HCT116 (cell line): ENCODE data around the gene TMEM258. TPM values are rescaled to one million over a fixed set of nuclear protein-coding genes. Genes with fewer than 3 reads are reported as not detected.

Source experiments
- ATAC-seq: fragments of 200-7000 bp; cut with Tn5 transposase; 2 replicates; pipeline ENCODE4 v1.9.1; 2020; ENCODE audit warnings: mild to moderate bottlenecking, moderate library complexity
- BruUV-seq: library from RNA; stranded (reverse); fragments of 400-500 nt; replicated peaks from 2 replicates; lab custom pipeline; 2021; lab: Mats Ljungman, UMichigan
- CTCF ChIA-PET: fragments of 300-600 bp; sonication (Branson Sonifier 250); formaldehyde crosslinking; loops from one replicate; lab custom pipeline; 2021; ENCODE audit warnings: antibody characterized with exemption; lab: Charles Lee
- POLR2A ChIA-PET: fragments of 300-600, 350-600 bp; sonication (Branson Sonifier 250); formaldehyde crosslinking; loops from one replicate; lab custom pipeline; 2021; ENCODE audit warnings: antibody characterized with exemption; lab: Charles Lee
- RAD21 ChIA-PET, 2 experiments: fragments of 300-600 bp; sonication (Branson Sonifier 250); formaldehyde crosslinking; loops; one replicate each; lab custom pipeline; 2023; ENCODE audit warnings: low total read pairs in 2 of 2; ENCODE audit not compliant: uncharacterized antibody in 2 of 2, unreplicated experiment in 2 of 2, low non-redundant PET in 1 of 2; lab: Charles Lee
- DNase-seq: peaks from one replicate; pipeline ENCODE4 v3.0.0-alpha.2; 2010; ENCODE audit warnings: low read depth, low spot score
- H2AFZ ChIP-seq: fragments of 200-600 bp; shearing (Covaris generic), sonication (generic); 2 replicates; pipeline ENCODE4 v1.6.1; 2017; ENCODE audit warnings: low read depth, mixed run types, mixed read lengths, antibody characterized with exemption, low read length; ENCODE audit not compliant: poor library complexity, severe bottlenecking
- H3K27ac ChIP-seq: 2 replicates; pipeline ENCODE4 v1.5.1; 2012; ENCODE audit warnings: low read depth, low read length
- H3K27me3 ChIP-seq: fragments of 200-600 bp; sonication (generic); 2 replicates; pipeline ENCODE4 v1.6.1; 2016; ENCODE audit warnings: mixed run types, low read length, mixed read lengths; ENCODE audit not compliant: insufficient read depth
- H3K36me3 ChIP-seq, 2 experiments: fragments of 200-500 bp in 1 of 2; fragments of 200-600 bp in 1 of 2; sonication (Bioruptor generic) in 1 of 2; sonication (generic) in 1 of 2; 2 replicates each; pipeline versions ENCODE4 v1.5.1 to v1.6.1; 2014 to 2016; ENCODE audit warnings: low read length in 2 of 2, inconsistent platforms in 1 of 2, mixed read lengths in 1 of 2, mixed run types in 1 of 2; ENCODE audit not compliant: insufficient read depth in 2 of 2, control insufficient read depth in 1 of 2
- H3K4me1 ChIP-seq, 2 experiments: fragments of 200-600 bp in 1 of 2; sonication (generic) in 1 of 2; 2 replicates each; pipeline versions ENCODE4 v1.5.1 to v1.6.1; 2012 to 2017; ENCODE audit warnings: low read length in 2 of 2, inconsistent platforms in 1 of 2, mild to moderate bottlenecking in 1 of 2, mixed read lengths in 1 of 2, mixed run types in 1 of 2, moderate library complexity in 1 of 2; ENCODE audit not compliant: insufficient read depth in 2 of 2, control insufficient read depth in 1 of 2
- H3K4me2 ChIP-seq: fragments of 200-600 bp; sonication (generic); 2 replicates; pipeline ENCODE4 v1.6.1; 2017; ENCODE audit warnings: mixed run types, low read length, mixed read lengths
- H3K4me3 ChIP-seq, 2 experiments: fragments of 200-600 bp in 1 of 2; sonication (generic) in 1 of 2; replicated peaks in 1 of 2; 2 replicates each; pipeline ENCODE4 v1.5.1; 2011 to 2016; ENCODE audit warnings: low read length in 2 of 2, control low read depth in 1 of 2, low read depth in 1 of 2, mild to moderate bottlenecking in 1 of 2, mixed read lengths in 1 of 2, mixed run types in 1 of 2
- H3K79me2 ChIP-seq: fragments of 200-600 bp; sonication (generic); 2 replicates; pipeline ENCODE4 v1.6.1; 2017; ENCODE audit warnings: mild to moderate bottlenecking, mixed run types, low read length, moderate library complexity, mixed read lengths; ENCODE audit not compliant: insufficient read depth
- H3K9ac ChIP-seq: fragments of 200-600 bp; sonication (generic); 2 replicates; pipeline ENCODE4 v1.6.1; 2016; ENCODE audit warnings: low read length, mixed read lengths
- H3K9me2 ChIP-seq: fragments of 200-600 bp; sonication (generic), shearing (Covaris generic); 2 replicates; pipeline ENCODE4 v1.6.1; 2017; ENCODE audit warnings: mixed run types, mild to moderate bottlenecking, moderate library complexity; ENCODE audit not compliant: insufficient read depth
- H3K9me3 ChIP-seq, 2 experiments: fragments of 200-500 bp in 1 of 2; fragments of 200-600 bp in 1 of 2; sonication (Bioruptor generic) in 1 of 2; sonication (generic) in 1 of 2; 2 replicates each; pipeline ENCODE4 v1.6.1; 2014 to 2017; ENCODE audit warnings: low read length in 2 of 2, mixed read lengths in 2 of 2, inconsistent platforms in 1 of 2, low read depth in 1 of 2, mild to moderate bottlenecking in 1 of 2, mixed run types in 1 of 2, moderate library complexity in 1 of 2; ENCODE audit not compliant: control insufficient read depth in 1 of 2, insufficient read depth in 1 of 2
- H4K20me1 ChIP-seq: fragments of 200-600 bp; sonication (generic), shearing (Covaris generic); 2 replicates; pipeline ENCODE4 v1.6.1; 2017; ENCODE audit warnings: mixed run types, mild to moderate bottlenecking, moderate library complexity; ENCODE audit not compliant: insufficient read depth
- CBX3 ChIP-seq: IDR thresholded peaks from 2 replicates; pipeline ENCODE4 v1.6.1; 2012; ENCODE audit warnings: low read depth
- ELF1 ChIP-seq: IDR thresholded peaks from 2 replicates; pipeline ENCODE4 v1.6.1; 2012; ENCODE audit warnings: low read depth, borderline replicate concordance
- EZH2phosphoT487 ChIP-seq: fragments of 200-600 bp; IDR thresholded peaks from 2 replicates; pipeline ENCODE4 v1.6.1; 2018; ENCODE audit warnings: antibody characterized with exemption, borderline replicate concordance
- POLR2A ChIP-seq: IDR thresholded peaks from 2 replicates; pipeline ENCODE4 v1.7.0; 2011; ENCODE audit warnings: borderline replicate concordance; ENCODE audit not compliant: insufficient read depth, insufficient read length; ENCODE audit errors: extremely low read depth
- POLR2AphosphoS5 ChIP-seq: IDR thresholded peaks from 2 replicates; pipeline ENCODE4 v1.6.1; 2011; ENCODE audit warnings: mild to moderate bottlenecking, low read depth, low read length, moderate library complexity
- SIN3A ChIP-seq: IDR thresholded peaks from 2 replicates; pipeline ENCODE4 v1.6.1; 2012; ENCODE audit warnings: low read depth
- SRF ChIP-seq: IDR thresholded peaks from 2 replicates; pipeline ENCODE4 v1.6.1; 2012; ENCODE audit warnings: low read depth
- YY1 ChIP-seq: IDR thresholded peaks from 2 replicates; pipeline ENCODE4 v1.6.1; 2011; ENCODE audit warnings: low read length, low read depth, moderate library complexity, mild to moderate bottlenecking; ENCODE audit not compliant: insufficient replicate concordance; ENCODE audit errors: extremely low read depth
- ZFX ChIP-seq: fragments of 450-650 bp; IDR thresholded peaks from 2 replicates; pipeline ENCODE4 v1.6.1; 2017
- intact Hi-C: fragments of 100-400 bp; cut with micrococcal nuclease; formaldehyde crosslinking; loops from 2 replicates; pipeline ENCODE4 v1.10.0; 2022
- total RNA-seq: library from RNA; stranded (reverse); gene quantifications from one replicate; pipeline ENCODE4 v1.2.1, GENCODE V29; 2021; ENCODE audit not compliant: unreplicated experiment
- TF ChIP-seq, protein P1 (sequence below), 3 experiments: fragments of 200-600 bp in 1 of 3; sonication (generic) in 1 of 3; IDR thresholded peaks in 2 of 3; conservative IDR thresholded peaks in 1 of 3; 2 replicates each; pipeline ENCODE4 v1.5.1; 2012 to 2017; ENCODE audit warnings: low read depth in 2 of 3, low read length in 2 of 3, antibody characterized with exemption in 1 of 3, borderline replicate concordance in 1 of 3, control low read depth in 1 of 3, mild to moderate bottlenecking in 1 of 3, mixed read lengths in 1 of 3, mixed run types in 1 of 3, moderate library complexity in 1 of 3; ENCODE audit not compliant: insufficient read depth in 1 of 3
- TF ChIP-seq, protein P2 (sequence below): IDR thresholded peaks from 2 replicates; pipeline ENCODE4 v1.6.1; 2012
- TF ChIP-seq, protein P3 (sequence below): IDR thresholded peaks from 2 replicates; pipeline ENCODE4 v1.6.1; 2012; ENCODE audit warnings: low read depth
- TF ChIP-seq, protein P4 (sequence below): IDR thresholded peaks from 2 replicates; pipeline ENCODE4 v1.6.1; 2011; ENCODE audit warnings: mild to moderate bottlenecking, low read length, moderate library complexity; ENCODE audit not compliant: insufficient replicate concordance; ENCODE audit errors: extremely low read depth

The TMEM258 gene
- total RNA-seq, 1 experiment from 2014 or later, result 160 TPM

DNA sequence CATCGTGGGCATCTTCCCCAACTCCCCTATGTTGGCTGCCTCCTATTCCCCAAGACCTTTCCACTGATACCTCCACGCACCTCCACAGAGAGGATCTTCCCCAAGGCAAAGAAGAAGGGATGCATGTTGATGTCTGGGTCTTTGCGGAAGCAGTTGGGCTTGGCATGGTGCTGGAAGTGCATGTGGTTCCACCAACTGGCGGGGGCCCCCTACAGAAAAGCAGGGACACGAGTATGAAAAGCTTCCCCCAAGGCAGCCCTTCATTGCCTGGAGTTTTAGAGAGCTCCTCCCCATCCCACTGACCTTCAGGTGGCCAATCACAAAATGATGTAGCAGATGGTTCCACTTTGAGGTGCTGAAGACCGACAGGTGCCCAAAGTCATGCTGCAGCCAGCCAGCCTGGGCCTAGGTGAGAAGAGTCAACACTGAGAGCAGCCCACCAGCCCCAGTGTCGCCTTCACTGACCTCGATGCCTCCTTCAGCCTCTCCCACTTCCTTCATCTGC, 18.3 kb upstream of the TMEM258 start (continued):
- TF ChIP-seq, protein P1, sequence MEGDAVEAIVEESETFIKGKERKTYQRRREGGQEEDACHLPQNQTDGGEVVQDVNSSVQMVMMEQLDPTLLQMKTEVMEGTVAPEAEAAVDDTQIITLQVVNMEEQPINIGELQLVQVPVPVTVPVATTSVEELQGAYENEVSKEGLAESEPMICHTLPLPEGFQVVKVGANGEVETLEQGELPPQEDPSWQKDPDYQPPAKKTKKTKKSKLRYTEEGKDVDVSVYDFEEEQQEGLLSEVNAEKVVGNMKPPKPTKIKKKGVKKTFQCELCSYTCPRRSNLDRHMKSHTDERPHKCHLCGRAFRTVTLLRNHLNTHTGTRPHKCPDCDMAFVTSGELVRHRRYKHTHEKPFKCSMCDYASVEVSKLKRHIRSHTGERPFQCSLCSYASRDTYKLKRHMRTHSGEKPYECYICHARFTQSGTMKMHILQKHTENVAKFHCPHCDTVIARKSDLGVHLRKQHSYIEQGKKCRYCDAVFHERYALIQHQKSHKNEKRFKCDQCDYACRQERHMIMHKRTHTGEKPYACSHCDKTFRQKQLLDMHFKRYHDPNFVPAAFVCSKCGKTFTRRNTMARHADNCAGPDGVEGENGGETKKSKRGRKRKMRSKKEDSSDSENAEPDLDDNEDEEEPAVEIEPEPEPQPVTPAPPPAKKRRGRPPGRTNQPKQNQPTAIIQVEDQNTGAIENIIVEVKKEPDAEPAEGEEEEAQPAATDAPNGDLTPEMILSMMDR (IDR thresholded peaks at IDR 0.05 in 2 of 3, conservative IDR thresholded peaks at IDR 0.05 in 1 of 3; ENCODE audit: borderline replicate concordance in 1 of 3, insufficient read depth in 1 of 3, low read depth in 2 of 3, low read length in 2 of 3), result no peak
- TF ChIP-seq, protein P2, sequence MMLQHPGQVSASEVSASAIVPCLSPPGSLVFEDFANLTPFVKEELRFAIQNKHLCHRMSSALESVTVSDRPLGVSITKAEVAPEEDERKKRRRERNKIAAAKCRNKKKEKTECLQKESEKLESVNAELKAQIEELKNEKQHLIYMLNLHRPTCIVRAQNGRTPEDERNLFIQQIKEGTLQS, result no peak
- no peak for TF ChIP-seq YY1
- TF ChIP-seq, all 23 proteins: peak for 0

DNA sequence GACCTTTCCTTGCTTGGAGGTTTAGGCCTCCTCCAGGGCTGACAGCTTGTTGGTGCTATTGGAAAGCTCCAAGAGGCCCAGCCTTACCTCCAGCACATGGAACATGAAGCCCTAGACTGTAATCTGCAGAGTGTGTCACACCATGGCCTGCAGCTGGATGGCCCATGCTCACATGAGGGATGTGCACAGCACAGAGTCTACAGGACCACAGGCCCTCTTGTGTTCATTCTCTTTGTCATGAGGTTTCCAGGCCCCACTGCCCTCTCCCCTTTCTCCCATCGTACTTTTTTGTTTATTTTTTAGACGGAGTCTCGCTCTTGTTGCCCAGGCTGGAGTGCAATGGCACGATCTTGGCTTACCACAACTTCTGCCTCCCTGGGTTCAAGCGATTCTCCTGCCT, 14.4 kb upstream of the TMEM258 start:
- H3K9me3 ChIP-seq, result no peaks in the 10 kb centered on the region
- H4K20me1 ChIP-seq, result no peaks in the 10 kb centered on the region
- peaks cover 0 to under 1% of the 10 kb centered on the region in 2 experiments; a peak in 1 of 4 replicates for H3K4me1 ChIP-seq
- H3K4me3 ChIP-seq, result no peak overlapping the region
- no peaks in the 10 kb centered on the region for H3K27me3 ChIP-seq
- intact Hi-C loops, result no loop called here
- ChIA-PET RAD21 (no interaction called here), CTCF (interaction anchor here (1.5 kb wide), 2 partner anchors 9 kb away, joined by 6 to 11 read pairs; no protein-coding TSS in a partner anchor), POLR2A (interaction anchor here (2.6 kb wide), 1 partner anchor 9 kb away, joined by 15 read pairs; the partner anchor contains the start of gene FADS1)
- H3K79me2 ChIP-seq, result no peaks in the 10 kb centered on the region
- no peak overlapping the region for H3K27ac ChIP-seq
- H3K4me2 ChIP-seq, result no peak overlapping the region
- H2AFZ ChIP-seq, result no peak overlapping the region
- no peak for ATAC-seq
- peaks cover 5 to 27% of the 10 kb centered on the region in 2 experiments for H3K36me3 ChIP-seq
- H3K9ac ChIP-seq, result no peak overlapping the region
- no TSS peak for BruUV-seq
- no peak for DNase-seq
- no peaks in the 10 kb centered on the region for H3K9me2 ChIP-seq
- TF ChIP-seq, protein P3, sequence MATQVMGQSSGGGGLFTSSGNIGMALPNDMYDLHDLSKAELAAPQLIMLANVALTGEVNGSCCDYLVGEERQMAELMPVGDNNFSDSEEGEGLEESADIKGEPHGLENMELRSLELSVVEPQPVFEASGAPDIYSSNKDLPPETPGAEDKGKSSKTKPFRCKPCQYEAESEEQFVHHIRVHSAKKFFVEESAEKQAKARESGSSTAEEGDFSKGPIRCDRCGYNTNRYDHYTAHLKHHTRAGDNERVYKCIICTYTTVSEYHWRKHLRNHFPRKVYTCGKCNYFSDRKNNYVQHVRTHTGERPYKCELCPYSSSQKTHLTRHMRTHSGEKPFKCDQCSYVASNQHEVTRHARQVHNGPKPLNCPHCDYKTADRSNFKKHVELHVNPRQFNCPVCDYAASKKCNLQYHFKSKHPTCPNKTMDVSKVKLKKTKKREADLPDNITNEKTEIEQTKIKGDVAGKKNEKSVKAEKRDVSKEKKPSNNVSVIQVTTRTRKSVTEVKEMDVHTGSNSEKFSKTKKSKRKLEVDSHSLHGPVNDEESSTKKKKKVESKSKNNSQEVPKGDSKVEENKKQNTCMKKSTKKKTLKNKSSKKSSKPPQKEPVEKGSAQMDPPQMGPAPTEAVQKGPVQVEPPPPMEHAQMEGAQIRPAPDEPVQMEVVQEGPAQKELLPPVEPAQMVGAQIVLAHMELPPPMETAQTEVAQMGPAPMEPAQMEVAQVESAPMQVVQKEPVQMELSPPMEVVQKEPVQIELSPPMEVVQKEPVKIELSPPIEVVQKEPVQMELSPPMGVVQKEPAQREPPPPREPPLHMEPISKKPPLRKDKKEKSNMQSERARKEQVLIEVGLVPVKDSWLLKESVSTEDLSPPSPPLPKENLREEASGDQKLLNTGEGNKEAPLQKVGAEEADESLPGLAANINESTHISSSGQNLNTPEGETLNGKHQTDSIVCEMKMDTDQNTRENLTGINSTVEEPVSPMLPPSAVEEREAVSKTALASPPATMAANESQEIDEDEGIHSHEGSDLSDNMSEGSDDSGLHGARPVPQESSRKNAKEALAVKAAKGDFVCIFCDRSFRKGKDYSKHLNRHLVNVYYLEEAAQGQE, result no peak
- no peak for TF ChIP-seq ZFX
- TF ChIP-seq POLR2A, result no peak
- no peak for TF ChIP-seq CBX3
- TF ChIP-seq POLR2AphosphoS5, result no peak
- TF ChIP-seq, protein P4, sequence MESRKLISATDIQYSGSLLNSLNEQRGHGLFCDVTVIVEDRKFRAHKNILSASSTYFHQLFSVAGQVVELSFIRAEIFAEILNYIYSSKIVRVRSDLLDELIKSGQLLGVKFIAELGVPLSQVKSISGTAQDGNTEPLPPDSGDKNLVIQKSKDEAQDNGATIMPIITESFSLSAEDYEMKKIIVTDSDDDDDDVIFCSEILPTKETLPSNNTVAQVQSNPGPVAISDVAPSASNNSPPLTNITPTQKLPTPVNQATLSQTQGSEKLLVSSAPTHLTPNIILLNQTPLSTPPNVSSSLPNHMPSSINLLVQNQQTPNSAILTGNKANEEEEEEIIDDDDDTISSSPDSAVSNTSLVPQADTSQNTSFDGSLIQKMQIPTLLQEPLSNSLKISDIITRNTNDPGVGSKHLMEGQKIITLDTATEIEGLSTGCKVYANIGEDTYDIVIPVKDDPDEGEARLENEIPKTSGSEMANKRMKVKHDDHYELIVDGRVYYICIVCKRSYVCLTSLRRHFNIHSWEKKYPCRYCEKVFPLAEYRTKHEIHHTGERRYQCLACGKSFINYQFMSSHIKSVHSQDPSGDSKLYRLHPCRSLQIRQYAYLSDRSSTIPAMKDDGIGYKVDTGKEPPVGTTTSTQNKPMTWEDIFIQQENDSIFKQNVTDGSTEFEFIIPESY, result no peak
- no peak for TF ChIP-seq ELF1
- TF ChIP-seq YY1, result no peak
- TF ChIP-seq EZH2phosphoT487, result no peak
- TF ChIP-seq SRF, result no peak
- TF ChIP-seq SIN3A, result no peak
- TF ChIP-seq, protein P1 (IDR thresholded peaks at IDR 0.05 in 2 of 3, conservative IDR thresholded peaks at IDR 0.05 in 1 of 3; ENCODE audit: borderline replicate concordance in 1 of 3, insufficient read depth in 1 of 3, low read depth in 2 of 3, low read length in 2 of 3), result no peak
